ENCODE measurements around the gene NCOA7.

- TF ChIP-seq POLR2AphosphoS5 (IDR thresholded peaks at IDR 0.05; ENCODE audit: borderline replicate concordance, low read depth, low read length) (no peak), EZH2 (IDR thresholded peaks at IDR 0.05) (no peak)
Measured at GRCh38 chr6:125923366-125923877, 132.7 kb downstream of the NCOA7 start.

Data from SK-N-MC (cell line).